OCI-LY1 (cell line): ENCODE measurements around the gene DPH1.

ENCODE experiments used
- CTCF ChIP-seq: fragments of 200-600 bp; sonication (generic), shearing (Covaris generic); IDR thresholded peaks from 2 replicates; pipeline ENCODE4 v1.5.1; 2017; ENCODE audit warnings: mild to moderate bottlenecking, antibody characterized with exemption, low read length, moderate library complexity, mixed read lengths
- EZH2 ChIP-seq: fragments of 200-600 bp; sonication (generic), shearing (Covaris generic); IDR thresholded peaks from 2 replicates; pipeline ENCODE4 v1.8.0; 2017; ENCODE audit warnings: borderline replicate concordance, mixed run types, mild to moderate bottlenecking, antibody characterized with exemption, low read length, moderate library complexity, mixed read lengths

DNA sequence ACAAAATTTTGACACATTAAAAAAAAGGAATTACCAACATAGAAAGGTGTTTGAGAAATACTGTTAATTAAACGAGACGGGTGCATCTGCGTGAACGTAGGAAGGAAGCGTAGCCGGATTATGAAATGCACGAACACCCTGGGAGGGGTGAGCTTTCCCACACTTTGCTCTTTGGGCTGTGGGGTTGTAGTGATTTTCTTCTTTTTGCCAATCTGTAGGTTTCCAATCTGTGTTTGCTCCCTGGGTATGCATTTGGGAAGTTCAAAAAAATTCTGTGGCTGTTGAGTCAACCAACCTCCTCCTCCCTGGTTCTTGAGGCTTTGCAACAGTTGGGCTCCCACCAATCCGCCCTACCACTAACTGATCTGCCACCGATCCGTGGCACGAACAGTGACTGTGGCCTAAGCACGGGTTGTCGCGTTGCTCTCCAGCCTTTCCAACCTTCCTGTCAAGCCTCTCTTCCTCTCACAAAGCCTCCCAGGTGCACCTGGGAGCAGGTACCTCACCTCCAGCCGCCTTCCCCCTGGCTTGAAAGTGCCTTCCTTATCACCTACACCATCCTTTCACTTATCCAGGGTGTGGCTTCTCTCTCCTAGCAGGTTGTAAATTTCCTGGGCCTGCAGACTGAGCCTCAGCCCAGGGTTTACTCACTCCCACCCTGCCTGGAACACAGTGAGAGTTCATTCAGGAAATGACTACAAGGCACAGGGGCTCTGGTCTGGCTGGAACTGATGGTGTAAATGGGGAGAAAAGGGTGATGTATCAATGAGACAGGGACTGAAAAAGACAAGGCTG is 21.4 kb upstream of the DPH1 start:
- TF ChIP-seq EZH2 (no peak), CTCF (no peak)
